ENCODE results near the gene ALPG. TPM values are rescaled to one million over a fixed set of nuclear protein-coding genes. Genes with fewer than 3 reads are reported as not detected.

ALPG gene
- total RNA-seq, 1 donor from 2014 or later: not detected

GRCh38 chr2:232387451-232388171, 19.0 kb upstream of the ALPG start:
- no peaks in the 10 kb centered on the region for H3K36me3 ChIP-seq
- DNase-seq (ENCODE audit: low spot score): no peak
- TF ChIP-seq EZH2 (IDR thresholded peaks at IDR 0.05): peak; percentile 2
- peak; percentile 10 for TF ChIP-seq EZH2phosphoT487 (IDR thresholded peaks at IDR 0.05)
- no peak for TF ChIP-seq CTCF (IDR thresholded peaks at IDR 0.05)
- no peaks in the 10 kb centered on the region for H3K79me2 ChIP-seq (ENCODE audit: low read depth)
- H3K27ac ChIP-seq: no peak overlapping the region
- H3K27ac Mint-ChIP-seq: no peak overlapping the region
- peaks cover 8% of the 10 kb centered on the region for H3K4me1 Mint-ChIP-seq
- peaks cover 72% of the 10 kb centered on the region for H3K27me3 Mint-ChIP-seq (ENCODE audit: insufficient read depth, low read depth)
- H3K4me2 ChIP-seq: peak overlapping the region; percentile 39
- H3K9me3 ChIP-seq (ENCODE audit: low read depth): no peaks in the 10 kb centered on the region
- H4K20me1 ChIP-seq (ENCODE audit: low read depth): no peaks in the 10 kb centered on the region
- H3K9me3 Mint-ChIP-seq: peaks cover 3% of the 10 kb centered on the region
- peaks cover 76% of the 10 kb centered on the region for H3K27me3 ChIP-seq
- H3K9ac ChIP-seq: no peak overlapping the region
- H3K4me1 ChIP-seq: peaks cover 8% of the 10 kb centered on the region
- H2AFZ ChIP-seq (replicated peaks): peak overlapping the region; percentile 19
- H3K4me3 ChIP-seq: peak overlapping the region; percentile 41
- no peaks in the 10 kb centered on the region for H3K36me3 Mint-ChIP-seq
- peaks cover 7% of the 10 kb centered on the region for H3F3A ChIP-seq (ENCODE audit: low read depth)
- peak overlapping the region; percentile 52 for H3K4me3 Mint-ChIP-seq

DNA sequence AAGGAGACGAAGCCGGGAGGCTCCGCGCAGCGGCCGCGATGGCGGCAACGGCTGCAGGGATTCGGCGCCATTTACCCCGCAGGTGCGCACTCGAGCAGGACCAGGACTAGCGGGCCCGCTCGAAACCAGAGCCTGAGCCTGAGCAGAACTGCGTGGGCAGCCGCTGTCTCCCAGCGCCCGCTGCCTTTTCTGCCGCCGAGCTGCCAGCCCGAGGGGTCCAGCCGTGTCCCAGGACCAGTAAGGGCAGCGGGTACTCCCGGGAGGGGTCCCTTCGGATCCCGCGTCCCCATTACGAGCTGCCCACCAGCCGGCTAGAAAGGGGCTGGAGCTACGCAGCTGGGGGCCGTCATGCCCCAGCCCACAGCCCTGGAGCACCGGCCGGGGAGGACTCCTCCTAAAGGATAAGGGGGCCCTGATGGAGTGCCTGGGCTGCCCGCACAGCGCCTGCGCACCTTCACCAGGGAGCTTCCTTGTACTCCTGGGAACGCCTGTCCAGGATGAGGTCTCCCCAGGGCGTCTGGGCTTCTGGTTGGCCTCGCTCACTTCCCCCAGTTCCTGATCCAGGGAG, 18.2 kb upstream of the ALPG start:
- Histone ChIP-seq H4K20me1 (ENCODE audit: low read depth) (no peaks in the 10 kb centered on the region), H3K4me1 (peaks cover 8% of the 10 kb centered on the region), H3K36me3 (no peaks in the 10 kb centered on the region), H2AFZ (replicated peaks) (no peak overlapping the region), H3K79me2 (ENCODE audit: low read depth) (no peaks in the 10 kb centered on the region), H3F3A (ENCODE audit: low read depth) (peaks cover 7% of the 10 kb centered on the region), H3K27me3 (peaks cover 75% of the 10 kb centered on the region), H3K4me2 (peak overlapping the region; percentile 39), H3K9ac (no peak overlapping the region), H3K27ac (no peak overlapping the region), H3K4me3 (peak overlapping the region; percentile 41), H3K9me3 (ENCODE audit: low read depth) (no peaks in the 10 kb centered on the region)
- Mint-ChIP-seq H3K4me3 (no peak overlapping the region), H3K27me3 (ENCODE audit: insufficient read depth, low read depth) (peaks cover 64% of the 10 kb centered on the region), H3K9me3 (peaks cover 3% of the 10 kb centered on the region), H3K36me3 (no peaks in the 10 kb centered on the region), H3K4me1 (peaks cover 8% of the 10 kb centered on the region), H3K27ac (no peak overlapping the region)
- TF ChIP-seq CTCF (IDR thresholded peaks at IDR 0.05) (no peak), EZH2 (IDR thresholded peaks at IDR 0.05) (peak; percentile 34), EZH2phosphoT487 (IDR thresholded peaks at IDR 0.05) (peak; percentile 66)
- no peak for DNase-seq (ENCODE audit: low spot score)

- Histone ChIP-seq H3F3A (ENCODE audit: low read depth) (peaks cover 7% of the 10 kb centered on the region), H4K20me1 (ENCODE audit: low read depth) (no peaks in the 10 kb centered on the region), H3K27ac (no peak overlapping the region), H3K4me3 (no peak overlapping the region), H3K9ac (no peak overlapping the region), H3K4me2 (peak overlapping the region; percentile 32), H3K79me2 (ENCODE audit: low read depth) (no peaks in the 10 kb centered on the region), H3K9me3 (ENCODE audit: low read depth) (no peaks in the 10 kb centered on the region), H3K4me1 (peaks cover 8% of the 10 kb centered on the region), H3K36me3 (no peaks in the 10 kb centered on the region), H3K27me3 (peaks cover 65% of the 10 kb centered on the region), H2AFZ (replicated peaks) (peak overlapping the region; percentile 40)
- no peak overlapping the region for H3K4me3 Mint-ChIP-seq
- H3K4me1 Mint-ChIP-seq: peaks cover 8% of the 10 kb centered on the region
- H3K27me3 Mint-ChIP-seq (ENCODE audit: insufficient read depth, low read depth): peaks cover 56% of the 10 kb centered on the region
- H3K36me3 Mint-ChIP-seq: no peaks in the 10 kb centered on the region
- no peak overlapping the region for H3K27ac Mint-ChIP-seq
- H3K9me3 Mint-ChIP-seq: peaks cover 3% of the 10 kb centered on the region
- no peak for DNase-seq (ENCODE audit: low spot score)
- TF ChIP-seq CTCF (IDR thresholded peaks at IDR 0.05) (no peak), EZH2phosphoT487 (IDR thresholded peaks at IDR 0.05) (no peak), EZH2 (IDR thresholded peaks at IDR 0.05) (no peak)
These were observed 17.3 kb upstream of the ALPG start for GRCh38 chr2:232389327-232389726.
